ENCODE measurements around the gene ARNT2. TPM values are rescaled to one million over a fixed set of nuclear protein-coding genes. Genes with fewer than 3 reads are reported as not detected.

ARNT2 gene
- total RNA-seq, 1 experiment from 2014 or later, result 16.8 TPM

- in situ Hi-C loops (cut with HindIII; ENCODE audit: low pct_unique_long_range_greater_than_20kb, low sequenced_read_pairs) (no loop called here), intact Hi-C loops (cut with micrococcal nuclease; ENCODE audit: unreplicated experiment) (no loop called here)
- ATAC-seq (no peak), DNase-seq (ENCODE audit: low read depth, low spot score) (no peak)
- H3K4me3 ChIP-seq (ENCODE audit: low read depth in 2 of 2, low read length in 2 of 2), result no peak overlapping the region
- no TSS peak for BruUV-seq (replicated peaks)
- CTCF ChIA-PET, result no interaction called here
- POLR2A ChIA-PET, result no interaction called here
- H3K27ac ChIP-seq (ENCODE audit: low read length), result no peak overlapping the region
- H3K36me3 ChIP-seq (ENCODE audit: control insufficient read depth, insufficient read depth, low read length), result no peaks in the 10 kb centered on the region
- H3K4me1 ChIP-seq (ENCODE audit: control insufficient read depth, insufficient read depth, low read length), result no peaks in the 10 kb centered on the region
- H3K27me3 ChIP-seq (ENCODE audit: control insufficient read depth, insufficient read depth, low read length), result no peaks in the 10 kb centered on the region
- no peaks in the 10 kb centered on the region for H3K9me3 ChIP-seq (ENCODE audit: control insufficient read depth, insufficient read depth, low read depth, low read length)
- no peak for TF ChIP-seq POLR2AphosphoS5 (IDR thresholded peaks at IDR 0.05; ENCODE audit: low read depth, low read length)
- TF ChIP-seq CTCF (IDR thresholded peaks at IDR 0.05), result no peak
- no peak for TF ChIP-seq SIN3A (IDR thresholded peaks at IDR 0.05; ENCODE audit: borderline replicate concordance, insufficient read depth, low read depth, low read length)
- TF ChIP-seq TCF7L2 (IDR thresholded peaks at IDR 0.05; ENCODE audit: low read depth, low read length), result no peak
- no peak for TF ChIP-seq REST (IDR thresholded peaks at IDR 0.05; ENCODE audit: insufficient read depth in 1 of 2, low read depth in 2 of 2, low read length in 1 of 2)
These were observed 95.8 kb downstream of the ARNT2 start for GRCh38 chr15:80500021-80500420.

- H3K27ac ChIP-seq (ENCODE audit: low read length), result no peak overlapping the region
- no peak overlapping the region for H3K4me3 ChIP-seq (ENCODE audit: low read depth in 2 of 2, low read length in 2 of 2)
- DNase-seq (ENCODE audit: low read depth, low spot score) (no peak), ATAC-seq (no peak)
- TF ChIP-seq CTCF (IDR thresholded peaks at IDR 0.05) (no peak), SIN3A (IDR thresholded peaks at IDR 0.05; ENCODE audit: borderline replicate concordance, insufficient read depth, low read depth, low read length) (no peak), POLR2AphosphoS5 (IDR thresholded peaks at IDR 0.05; ENCODE audit: low read depth, low read length) (no peak), REST (IDR thresholded peaks at IDR 0.05; ENCODE audit: insufficient read depth in 1 of 2, low read depth in 2 of 2, low read length in 1 of 2) (no peak), TCF7L2 (IDR thresholded peaks at IDR 0.05; ENCODE audit: low read depth, low read length) (no peak)
- H3K9me3 ChIP-seq (ENCODE audit: control insufficient read depth, insufficient read depth, low read depth, low read length), result no peaks in the 10 kb centered on the region
- no peaks in the 10 kb centered on the region for H3K27me3 ChIP-seq (ENCODE audit: control insufficient read depth, insufficient read depth, low read length)
- ChIA-PET CTCF (no interaction called here), POLR2A (no interaction called here)
- no TSS peak for BruUV-seq (replicated peaks)
- in situ Hi-C loops (cut with HindIII; ENCODE audit: low pct_unique_long_range_greater_than_20kb, low sequenced_read_pairs) (no loop called here), intact Hi-C loops (cut with micrococcal nuclease; ENCODE audit: unreplicated experiment) (no loop called here)
- no peaks in the 10 kb centered on the region for H3K36me3 ChIP-seq (ENCODE audit: control insufficient read depth, insufficient read depth, low read length)
- H3K4me1 ChIP-seq (ENCODE audit: control insufficient read depth, insufficient read depth, low read length), result no peaks in the 10 kb centered on the region
These were observed 97.3 kb downstream of the ARNT2 start for GRCh38 chr15:80501476-80501875.
